ENCODE measurements around the gene DHRS7B.
A peak's percentile ranks its signal among the peaks of the same experiment; 100 is the strongest.
"Not testable (repeated sequence)": the region's sequence is repeated elsewhere in the genome, so short reads cannot be mapped to it uniquely, and the experiment has no call there.

Gene DHRS7B

DNA sequence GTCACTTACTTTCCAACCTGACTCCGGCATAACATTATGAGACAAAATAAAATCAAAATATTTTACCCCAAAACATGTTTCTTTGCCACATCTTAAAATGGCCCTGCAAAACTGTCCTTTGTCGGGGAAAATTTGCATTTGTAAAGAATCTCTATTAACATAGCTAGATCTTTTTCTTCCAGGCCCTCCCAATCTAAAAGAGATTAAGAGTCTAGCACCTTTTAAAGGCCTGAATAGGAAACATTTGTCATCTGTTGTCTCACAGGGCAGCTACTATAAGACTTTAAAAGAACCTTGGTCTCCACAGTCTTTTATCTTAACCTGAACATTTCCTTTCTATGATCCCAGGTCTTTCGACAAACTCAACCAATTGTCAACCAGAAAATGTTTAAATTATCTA, 18.1 kb upstream of the DHRS7B start:
- DNase-seq (ENCODE audit: low read depth) = no peak

- DNase-seq (ENCODE audit: low read depth) = no peak
Observed at GRCh38 chr17:21113049-21113690, 13.6 kb upstream of the DHRS7B start.

GRCh38 chr17:21113716-21114115, 13.0 kb upstream of the DHRS7B start:
- DNase-seq (ENCODE audit: low read depth) = no peak

DNA sequence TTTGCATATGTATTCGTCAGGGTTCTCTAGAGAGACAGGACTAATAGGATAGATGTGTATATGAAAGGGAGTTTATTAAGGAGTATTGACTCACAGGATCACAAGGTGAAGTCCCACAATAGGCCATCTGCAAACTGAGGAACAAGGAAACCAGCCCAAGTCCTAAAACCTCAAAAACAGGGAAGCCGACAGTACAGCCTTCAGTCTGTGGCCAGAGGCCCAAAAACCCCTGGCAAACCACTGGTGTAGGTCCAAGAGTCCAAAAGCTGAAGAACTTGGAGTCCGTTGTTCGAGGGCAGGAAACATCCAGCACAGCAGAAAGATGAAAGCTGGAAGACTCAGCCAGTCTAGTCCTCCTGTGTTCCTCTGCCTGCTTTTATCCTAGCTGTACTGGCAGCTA, 12.0 kb upstream of the DHRS7B start:
- DNase-seq (ENCODE audit: low read depth) = not testable (repeated sequence)

GRCh38 chr17:21119247-21119918, 7.4 kb upstream of the DHRS7B start:
- peak; percentile 65 for DNase-seq (ENCODE audit: low read depth)

GRCh38 chr17:21119919-21120249, 6.9 kb upstream of the DHRS7B start:
- DNase-seq (ENCODE audit: low read depth) = no peak

DNA sequence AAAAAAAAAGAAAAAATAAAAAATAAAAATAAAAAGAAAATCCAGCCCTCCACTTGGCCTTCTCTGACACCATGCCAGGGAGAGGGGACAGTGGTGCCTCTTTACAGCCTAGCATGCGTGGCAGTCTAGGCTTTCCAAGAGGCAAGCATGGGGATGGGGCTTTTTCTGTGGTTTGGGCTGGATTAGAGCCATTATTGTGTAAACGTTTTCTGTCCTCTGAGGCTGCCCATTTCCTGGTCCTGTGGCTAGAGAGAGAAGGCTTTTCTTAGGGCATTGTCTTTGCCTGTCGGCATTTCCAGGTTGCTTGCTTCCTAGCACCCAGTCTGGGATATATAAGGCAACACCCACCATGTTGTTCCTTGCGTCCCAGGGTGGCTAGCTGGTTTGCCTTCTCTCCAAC, 2.7 kb upstream of the DHRS7B start:
- DNase-seq (ENCODE audit: low read depth) = no peak

DNA sequence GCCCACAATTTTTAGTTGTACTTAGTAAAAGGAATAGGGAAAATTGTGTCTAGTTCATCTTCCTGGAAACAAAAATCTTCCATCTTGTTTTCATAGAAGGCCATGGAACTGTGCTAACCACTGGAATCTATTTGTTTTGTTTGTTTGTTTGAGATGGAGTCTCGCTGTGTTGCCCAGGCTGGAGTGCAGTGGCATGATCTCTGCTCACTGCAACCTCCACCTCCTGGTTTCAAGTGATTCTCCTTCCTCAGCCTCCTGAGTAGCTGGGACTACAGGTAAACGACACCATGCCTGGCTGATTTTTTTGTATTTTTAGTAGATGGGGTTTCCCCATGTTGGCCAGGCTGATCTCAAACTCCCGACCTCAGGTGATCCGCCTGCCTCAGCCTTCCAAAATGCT, 2.2 kb upstream of the DHRS7B start:
- not testable (repeated sequence) for DNase-seq (ENCODE audit: low read depth)

GRCh38 chr17:21125862-21126261, 902 bp upstream of the DHRS7B start:
- DNase-seq (ENCODE audit: low read depth) = peak; percentile 43

DNA sequence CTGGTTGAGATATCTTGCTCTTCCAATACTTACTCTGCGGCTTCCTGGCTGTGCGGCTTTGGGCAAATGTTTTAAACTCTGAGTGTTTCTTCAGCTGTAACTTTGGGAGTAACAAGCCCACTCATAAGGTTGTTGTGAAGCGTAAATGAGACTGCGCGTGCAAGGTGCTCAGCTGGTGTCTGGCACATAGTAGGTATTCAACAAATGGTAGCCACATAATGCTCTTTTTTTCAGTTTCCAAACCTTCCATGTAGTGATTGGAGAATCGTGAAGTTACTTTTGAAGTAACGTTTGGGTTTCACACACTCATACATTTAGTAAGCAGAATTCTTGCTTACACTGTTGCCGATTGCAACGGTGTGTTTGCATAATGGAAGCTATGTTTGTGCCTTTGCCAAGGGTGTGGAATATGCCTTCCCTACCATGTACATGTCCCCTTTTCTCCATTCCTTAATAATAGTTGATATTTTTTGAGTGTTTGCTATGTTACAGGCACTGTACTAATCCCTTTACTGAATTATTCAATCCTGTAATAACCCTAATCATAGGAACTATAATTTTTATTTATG, 829 bp downstream of the DHRS7B start:
- no peak for DNase-seq (ENCODE audit: low read depth)

GRCh38 chr17:21129023-21129681, 2.4 kb downstream of the DHRS7B start:
- no peak for DNase-seq (ENCODE audit: low read depth)

DNA sequence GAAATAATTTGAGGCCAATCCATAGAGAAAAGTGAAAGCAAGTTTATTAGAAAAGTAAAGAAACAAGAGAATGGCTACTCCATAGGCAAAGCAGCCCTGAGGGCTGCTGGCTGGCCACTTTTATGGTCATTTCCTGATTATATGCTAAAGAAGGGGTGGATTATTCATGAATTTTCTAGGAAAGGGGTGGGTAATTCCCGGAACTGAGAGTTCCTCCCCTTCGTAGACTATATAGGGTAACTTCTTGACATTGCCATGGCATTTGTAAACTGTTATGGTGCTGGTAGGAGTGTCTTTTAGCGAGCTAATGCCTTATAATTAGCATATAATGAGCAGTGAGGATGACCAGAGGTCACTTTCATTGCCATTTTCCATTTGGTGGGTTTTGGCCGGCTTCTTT, 4.4 kb downstream of the DHRS7B start:
- DNase-seq (ENCODE audit: low read depth) = no peak

- DNase-seq (ENCODE audit: low read depth) = no peak
Observed at GRCh38 chr17:21132428-21132827, 5.7 kb downstream of the DHRS7B start.

DNA sequence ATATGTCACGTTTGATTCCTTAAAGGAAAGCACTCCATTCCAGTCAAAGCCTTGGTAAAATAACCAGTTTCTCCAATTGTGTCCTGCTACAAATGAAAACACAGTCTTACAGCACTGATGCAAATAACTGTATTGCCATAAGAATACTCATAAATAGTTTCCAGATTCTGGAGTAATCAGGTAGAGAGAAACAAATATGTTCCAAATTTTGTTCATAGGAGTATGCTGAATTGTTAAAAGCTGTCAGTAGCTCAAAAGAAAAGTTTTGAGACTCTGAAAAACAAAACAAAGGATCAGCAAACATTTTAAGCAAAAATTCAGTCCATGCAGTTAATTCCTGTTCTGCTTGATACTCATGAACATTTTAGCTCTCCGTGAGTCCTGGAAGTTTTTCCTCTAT, 7.8 kb downstream of the DHRS7B start:
- DNase-seq (ENCODE audit: low read depth) = no peak

GRCh38 chr17:21140911-21141310, 14.1 kb downstream of the DHRS7B start:
- no peak for DNase-seq (ENCODE audit: low read depth)

DNA sequence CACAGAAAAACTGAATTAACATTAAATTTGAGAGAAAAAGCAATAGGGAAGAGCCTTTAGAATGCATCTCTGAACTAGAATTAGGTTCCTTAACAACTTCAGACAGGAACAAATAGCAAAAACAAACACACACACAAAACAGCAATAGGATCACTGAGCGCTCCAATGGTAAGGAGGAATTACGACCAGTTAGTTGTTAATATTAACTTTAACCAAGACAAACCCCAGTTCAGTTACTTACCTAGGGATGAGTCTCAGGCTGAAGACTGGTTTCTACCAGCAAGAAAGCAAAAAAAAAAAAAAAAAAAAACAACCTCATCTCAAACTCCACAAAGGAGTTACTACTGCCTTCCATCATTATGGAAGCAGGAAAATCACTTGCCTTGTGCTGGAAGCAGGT, 14.6 kb downstream of the DHRS7B start:
- no peak for DNase-seq (ENCODE audit: low read depth)

GRCh38 chr17:21142065-21142464, 15.3 kb downstream of the DHRS7B start:
- DNase-seq (ENCODE audit: low read depth) = not testable (repeated sequence)

DNA sequence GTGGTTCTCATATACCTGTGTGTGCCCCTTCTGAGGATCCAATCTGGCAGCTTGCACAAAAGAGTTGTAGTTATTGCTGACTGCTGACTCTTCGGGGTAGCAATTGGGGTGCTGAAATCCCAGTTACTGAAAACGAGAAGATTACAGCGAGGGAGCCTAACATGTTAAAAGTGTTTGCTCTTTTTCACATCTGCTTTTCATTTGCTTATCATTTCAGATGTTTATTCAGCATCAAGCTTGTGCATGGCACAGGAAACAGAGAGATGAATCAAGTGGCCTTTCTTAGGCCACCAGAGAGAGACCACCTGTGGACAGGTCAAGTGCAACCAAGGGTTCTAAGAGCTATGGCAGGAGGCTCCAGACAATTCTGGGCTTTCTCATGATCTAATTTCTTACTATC, 16.9 kb downstream of the DHRS7B start:
- no peak for DNase-seq (ENCODE audit: low read depth)

- DNase-seq (ENCODE audit: low read depth) = not testable (repeated sequence)
Observed at GRCh38 chr17:21144299-21144698, 17.5 kb downstream of the DHRS7B start.

DNA sequence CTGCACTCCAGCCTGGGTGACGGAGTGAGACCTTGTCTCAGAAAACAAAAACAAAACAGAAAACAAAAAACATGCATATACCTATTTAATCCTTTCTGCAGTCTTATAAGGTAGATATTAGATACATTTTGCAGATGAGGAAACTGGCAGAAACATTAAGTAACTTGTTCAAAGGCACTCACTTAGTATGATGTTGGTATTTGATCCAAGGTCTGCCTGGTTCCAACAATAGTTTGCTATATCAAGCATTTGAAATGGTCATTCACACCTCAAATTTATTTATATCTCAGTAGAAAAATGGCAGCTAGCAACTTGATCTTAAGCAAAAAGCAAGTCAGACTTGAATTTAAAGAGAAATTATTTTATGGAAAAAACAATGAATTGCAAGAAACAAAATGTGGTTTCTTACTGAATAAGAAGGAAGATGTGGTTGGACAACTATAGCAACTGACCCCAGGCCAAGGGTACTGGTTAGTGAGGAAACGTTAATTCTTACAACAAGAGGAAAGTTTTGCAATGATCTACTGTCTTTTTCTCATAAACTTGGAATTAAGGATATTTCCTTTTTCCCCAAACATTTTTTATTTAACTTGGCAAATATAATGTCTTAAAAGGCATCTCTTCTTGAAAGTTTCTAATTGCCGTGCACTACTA, 19.7 kb downstream of the DHRS7B start:
- no peak for DNase-seq (ENCODE audit: low read depth)

GRCh38 chr17:21149621-21150020, 22.9 kb downstream of the DHRS7B start:
- DNase-seq (ENCODE audit: low read depth) = no peak

GRCh38 chr17:21152731-21153130, 26.0 kb downstream of the DHRS7B start:
- DNase-seq (ENCODE audit: low read depth) = no peak

Data from activated T-cell treated with anti-CD3 and anti-CD28 coated beads for 1 hour (primary cell).